Measurements from ENCODE around the gene REXO4.

REXO4 gene

GRCh38 chr9:133421615-133422542 is 4.1 kb upstream of the REXO4 start, which contains the start of gene ADAMTS13:
TSS of gene ADAMTS13 (plus strand) at chr9:133422367. CDS start at chr9:133422444, 77 bp downstream.
- Mint-ChIP-seq H3K27me3 (ENCODE audit: low read depth, poor library complexity) (peaks cover 5% of the 10 kb centered on the region), H3K4me1 (peaks cover 48% of the 10 kb centered on the region), H3K27ac (peak within 1 kb of the TSS; percentile 66), H3K4me3 (no peak within 1 kb of the TSS), H3K36me3 (ENCODE audit: low read depth) (peaks cover 6% of the 10 kb centered on the region), H3K9me3 (peaks cover 19% of the 10 kb centered on the region)
- DNase-seq = no peak
- peak; percentile 10 for TF ChIP-seq CTCF (IDR thresholded peaks at IDR 0.05)

GRCh38 chr9:133420392-133420827 is 2.6 kb upstream of the REXO4 start:
- DNase-seq = no peak
- H3K27ac Mint-ChIP-seq = peak overlapping the region; percentile 67
- peaks cover 4% of the 10 kb centered on the region for H3K27me3 Mint-ChIP-seq (ENCODE audit: low read depth, poor library complexity)
- H3K4me1 Mint-ChIP-seq = peaks cover 59% of the 10 kb centered on the region
- H3K36me3 Mint-ChIP-seq (ENCODE audit: low read depth) = peaks cover 6% of the 10 kb centered on the region
- no peak for TF ChIP-seq CTCF (IDR thresholded peaks at IDR 0.05)
- H3K9me3 Mint-ChIP-seq = peaks cover 17% of the 10 kb centered on the region
- no peak overlapping the region for H3K4me3 Mint-ChIP-seq

GRCh38 chr9:133419005-133419404 is 1.2 kb upstream of the REXO4 start:
- no peak for DNase-seq
- H3K36me3 Mint-ChIP-seq (ENCODE audit: low read depth) = peaks cover 20% of the 10 kb centered on the region
- TF ChIP-seq CTCF (IDR thresholded peaks at IDR 0.05) = no peak
- no peak overlapping the region for H3K27ac Mint-ChIP-seq
- peak overlapping the region; percentile 95 for H3K4me3 Mint-ChIP-seq
- H3K27me3 Mint-ChIP-seq (ENCODE audit: low read depth, poor library complexity) = peaks cover 4% of the 10 kb centered on the region
- H3K9me3 Mint-ChIP-seq = peaks cover 17% of the 10 kb centered on the region
- H3K4me1 Mint-ChIP-seq = peaks cover 61% of the 10 kb centered on the region

- Mint-ChIP-seq H3K27ac (no peak overlapping the region), H3K4me3 (no peak overlapping the region), H3K9me3 (peaks cover 17% of the 10 kb centered on the region), H3K36me3 (ENCODE audit: low read depth) (peaks cover 44% of the 10 kb centered on the region), H3K4me1 (peaks cover 41% of the 10 kb centered on the region), H3K27me3 (ENCODE audit: low read depth, poor library complexity) (no peaks in the 10 kb centered on the region)
- no peak for TF ChIP-seq CTCF (IDR thresholded peaks at IDR 0.05)
- no peak for DNase-seq
These were observed 2.6 kb downstream of the REXO4 start for GRCh38 chr9:133415170-133415569.

- no peak for TF ChIP-seq CTCF (IDR thresholded peaks at IDR 0.05)
- no peaks in the 10 kb centered on the region for H3K27me3 Mint-ChIP-seq (ENCODE audit: low read depth, poor library complexity)
- H3K36me3 Mint-ChIP-seq (ENCODE audit: low read depth) = peaks cover 59% of the 10 kb centered on the region
- peaks cover 10% of the 10 kb centered on the region for H3K4me1 Mint-ChIP-seq
- no peak overlapping the region for H3K27ac Mint-ChIP-seq
- no peak overlapping the region for H3K4me3 Mint-ChIP-seq
- no peaks in the 10 kb centered on the region for H3K9me3 Mint-ChIP-seq
- DNase-seq = no peak
These were observed 9.8 kb downstream of the REXO4 start for GRCh38 chr9:133408042-133408441.

All from nephron progenitor cell (in vitro differentiated cells).